Tibial nerve (tissue), 4 donors: ENCODE data around the gene XRN2. TPM values are rescaled to one million over a fixed set of nuclear protein-coding genes. Genes with fewer than 3 reads are reported as not detected.

Experiments used
- DNase-seq, 2 donors: peaks; one replicate each; pipeline ENCODE4 v3.0.0-alpha.2; 2019; ENCODE audit warnings: low spot score in 2 of 2
- H3K27ac ChIP-seq, 4 donors: fragments of 200-600 bp; sonication (generic) in 3 of 4; one replicate each; pipeline ENCODE4 v1.5.1; 2017 to 2019; ENCODE audit warnings: mild to moderate bottlenecking in 1 of 4
- H3K27me3 ChIP-seq, 2 donors: fragments of 200-600 bp; sonication (generic) in 1 of 2; one replicate each; pipeline versions ENCODE4 v1.5.1 to v1.6.0; 2017 to 2019
- H3K36me3 ChIP-seq, 3 donors: fragments of 200-600 bp; sonication (generic); one replicate each; pipeline ENCODE4 v1.5.1; 2018 to 2019
- H3K4me1 ChIP-seq, 4 donors: fragments of 200-600 bp; sonication (generic) in 3 of 4; one replicate each; pipeline ENCODE4 v1.5.1; 2017 to 2019
- H3K4me3 ChIP-seq, 4 donors: fragments of 200-600 bp; sonication (generic) in 3 of 4; one replicate each; pipeline ENCODE4 v1.5.1; 2017 to 2019; ENCODE audit warnings: mild to moderate bottlenecking in 1 of 4, moderate library complexity in 1 of 4
- H3K9me3 ChIP-seq, 4 donors: fragments of 200-600 bp; sonication (generic) in 3 of 4; one replicate each; pipeline ENCODE4 v1.5.1; 2017 to 2019
- EP300 ChIP-seq, 2 donors: sonication (generic); formaldehyde crosslinking; IDR thresholded peaks; one replicate each; pipeline ENCODE4 v1.6.1; 2017; ENCODE audit warnings: antibody characterized with exemption in 2 of 2, mild to moderate bottlenecking in 1 of 2
- POLR2A ChIP-seq, 2 donors: fragments of 450-650 bp; IDR thresholded peaks; one replicate each; pipeline ENCODE4 v1.6.1; 2017; ENCODE audit warnings: antibody characterized with exemption in 2 of 2, mild to moderate bottlenecking in 2 of 2, moderate library complexity in 2 of 2
- WGBS, 2 donors: methylation state at CpG; one replicate each; pipeline ENCODE4 v1.1.5; 2018; 5-methylcytosine and 5-hydroxymethylcytosine counted together
- total RNA-seq, 4 donors: library from RNA; depleted of rRNA; stranded (reverse); fragments of >200 nt; gene quantifications; one replicate each; pipeline ENCODE4 v1.1.0, GENCODE V29; 2016
- TF ChIP-seq, protein P1 (sequence below), 5 experiments: fragments of 200-600 bp in 3 of 5; fragments of 450-650 bp in 2 of 5; sonication (generic) in 3 of 5; IDR thresholded peaks; one replicate each; pipeline ENCODE4 v1.5.1; 2016 to 2019; ENCODE audit warnings: antibody characterized with exemption in 5 of 5, mild to moderate bottlenecking in 3 of 5, moderate library complexity in 2 of 5

Gene XRN2
- total RNA-seq, 4 donors from 2014 or later = 46.1 to 58.2 (median 53.0) TPM

- H3K4me3 ChIP-seq = no peak overlapping the region
- DNase-seq = no peak
- H3K36me3 ChIP-seq = peaks cover 0 to 75% (median 9%) of the 10 kb centered on the region in 3 donors
- H3K9me3 ChIP-seq = no peaks in the 10 kb centered on the region
- H3K4me1 ChIP-seq = no peaks in the 10 kb centered on the region
- no peak for TF ChIP-seq EP300 (IDR thresholded peaks at IDR 0.05)
- TF ChIP-seq, protein P1, sequence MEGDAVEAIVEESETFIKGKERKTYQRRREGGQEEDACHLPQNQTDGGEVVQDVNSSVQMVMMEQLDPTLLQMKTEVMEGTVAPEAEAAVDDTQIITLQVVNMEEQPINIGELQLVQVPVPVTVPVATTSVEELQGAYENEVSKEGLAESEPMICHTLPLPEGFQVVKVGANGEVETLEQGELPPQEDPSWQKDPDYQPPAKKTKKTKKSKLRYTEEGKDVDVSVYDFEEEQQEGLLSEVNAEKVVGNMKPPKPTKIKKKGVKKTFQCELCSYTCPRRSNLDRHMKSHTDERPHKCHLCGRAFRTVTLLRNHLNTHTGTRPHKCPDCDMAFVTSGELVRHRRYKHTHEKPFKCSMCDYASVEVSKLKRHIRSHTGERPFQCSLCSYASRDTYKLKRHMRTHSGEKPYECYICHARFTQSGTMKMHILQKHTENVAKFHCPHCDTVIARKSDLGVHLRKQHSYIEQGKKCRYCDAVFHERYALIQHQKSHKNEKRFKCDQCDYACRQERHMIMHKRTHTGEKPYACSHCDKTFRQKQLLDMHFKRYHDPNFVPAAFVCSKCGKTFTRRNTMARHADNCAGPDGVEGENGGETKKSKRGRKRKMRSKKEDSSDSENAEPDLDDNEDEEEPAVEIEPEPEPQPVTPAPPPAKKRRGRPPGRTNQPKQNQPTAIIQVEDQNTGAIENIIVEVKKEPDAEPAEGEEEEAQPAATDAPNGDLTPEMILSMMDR (IDR thresholded peaks at IDR 0.05) = no peak
- H3K27me3 ChIP-seq = no peaks in the 10 kb centered on the region
- WGBS, 2 donors = 90 to 93% methylated on average over 5 of the region's 5 CpGs
- H3K27ac ChIP-seq = no peak overlapping the region
Observed at GRCh38 chr20:21384308-21384892, 81.3 kb downstream of the XRN2 start.

GRCh38 chr20:21386111-21386510 is 83.0 kb downstream of the XRN2 start:
- DNase-seq = no peak
- H3K4me1 ChIP-seq = no peaks in the 10 kb centered on the region
- no peak for TF ChIP-seq POLR2A (IDR thresholded peaks at IDR 0.05)
- TF ChIP-seq, protein P1 (IDR thresholded peaks at IDR 0.05) = no peak
- no peak for TF ChIP-seq EP300 (IDR thresholded peaks at IDR 0.05)
- no peaks in the 10 kb centered on the region for H3K9me3 ChIP-seq
- H3K36me3 ChIP-seq = peaks cover 0 to 84% (median 9%) of the 10 kb centered on the region in 3 donors
- H3K27me3 ChIP-seq = peaks cover 0 to 9% of the 10 kb centered on the region in 2 donors
- no peak overlapping the region for H3K4me3 ChIP-seq
- no peak overlapping the region for H3K27ac ChIP-seq
- 93 to 96% methylated on average over 5 of the region's 5 CpGs for WGBS, 2 donors

- no peak for DNase-seq
- peaks cover 0 to 22% of the 10 kb centered on the region in 2 donors for H3K27me3 ChIP-seq
- H3K9me3 ChIP-seq = no peaks in the 10 kb centered on the region
- no peak overlapping the region for H3K4me3 ChIP-seq
- no peak overlapping the region for H3K27ac ChIP-seq
- H3K36me3 ChIP-seq = peaks cover 0 to 76% (median 3%) of the 10 kb centered on the region in 3 donors
- peaks cover 0 to 8% (median 0%) of the 10 kb centered on the region in 4 donors for H3K4me1 ChIP-seq
- TF ChIP-seq, protein P1 (IDR thresholded peaks at IDR 0.05) = no peak
- TF ChIP-seq EP300 (IDR thresholded peaks at IDR 0.05) = no peak
- no peak for TF ChIP-seq POLR2A (IDR thresholded peaks at IDR 0.05)
Observed at GRCh38 chr20:21387528-21387927, 84.4 kb downstream of the XRN2 start.

GRCh38 chr20:21388566-21388965 is 85.4 kb downstream of the XRN2 start:
- 92 to 95% methylated on average over 1 of the region's 1 CpG for WGBS, 2 donors
- no peak for DNase-seq
- Histone ChIP-seq H3K9me3 (no peaks in the 10 kb centered on the region), H3K36me3 (peaks cover 0 to 65% (median 0%) of the 10 kb centered on the region in 3 donors), H3K4me3 (no peak overlapping the region), H3K4me1 (peaks cover 0 to 8% (median 0%) of the 10 kb centered on the region in 4 donors), H3K27ac (no peak overlapping the region), H3K27me3 (peaks cover 0 to 33% of the 10 kb centered on the region in 2 donors)
- TF ChIP-seq, protein P1 (IDR thresholded peaks at IDR 0.05) = no peak
- no peak for TF ChIP-seq EP300 (IDR thresholded peaks at IDR 0.05)
- TF ChIP-seq POLR2A (IDR thresholded peaks at IDR 0.05) = no peak

DNA sequence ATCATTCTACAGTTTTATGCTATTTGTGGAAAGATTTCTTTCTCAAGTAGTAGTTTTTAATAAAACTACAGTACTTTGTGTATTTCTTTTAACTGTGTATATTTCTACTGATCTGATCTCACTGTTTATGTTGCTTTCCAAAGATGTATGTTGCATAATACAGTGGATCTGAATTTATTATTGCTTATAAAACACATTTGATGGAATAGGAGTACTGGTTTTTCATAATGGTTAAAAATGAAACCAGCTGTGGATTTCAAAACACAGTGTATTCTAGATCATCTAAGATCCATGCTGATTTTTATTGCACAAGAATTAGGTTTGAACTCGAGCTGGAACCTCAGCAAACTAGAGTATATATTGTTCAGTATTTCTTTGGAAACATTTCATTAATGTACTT is 86.2 kb downstream of the XRN2 start:
- TF ChIP-seq POLR2A (IDR thresholded peaks at IDR 0.05) (no peak), EP300 (IDR thresholded peaks at IDR 0.05) (no peak)
- TF ChIP-seq, protein P1 (IDR thresholded peaks at IDR 0.05) = no peak
- H3K27me3 ChIP-seq = peaks cover 0 to 41% of the 10 kb centered on the region in 2 donors
- no peak overlapping the region for H3K27ac ChIP-seq
- H3K36me3 ChIP-seq = peaks cover 0 to 60% (median 0%) of the 10 kb centered on the region in 3 donors
- no peaks in the 10 kb centered on the region for H3K9me3 ChIP-seq
- H3K4me1 ChIP-seq = peaks cover 0 to 8% (median 0%) of the 10 kb centered on the region in 4 donors
- whole genome bisulfite sequencing, 2 donors = 0 to 2% methylated on average over 1 of the region's 1 CpG
- no peak overlapping the region for H3K4me3 ChIP-seq
- DNase-seq = no peak
